A549 (cell line): ENCODE results near the gene MS4A8. TPM values are rescaled to one million over a fixed set of nuclear protein-coding genes. Genes with fewer than 3 reads are reported as not detected.
A peak's percentile ranks its signal among the peaks of the same experiment; 100 is the strongest.

Experiments
- ATAC-seq, 2 experiments: fragments of 200-7000 bp in 1 of 2; fragments of >200 bp in 1 of 2; cut with Nextera tagmentation in 1 of 2; cut with Tn5 transposase in 1 of 2; 3 replicates each; pipeline versions ENCODE4 v1.8.0 to v1.9.1; 2018 to 2020; ENCODE audit warnings: mild to moderate bottlenecking in 1 of 2, moderate library complexity in 1 of 2
- CTCF ChIA-PET: fragments of 300-600 bp; sonication (Branson Sonifier 250); formaldehyde crosslinking; extraction: SDS; loops from one replicate; lab custom pipeline; 2021; ENCODE audit warnings: antibody characterized with exemption, inconsistent platforms; lab: Yijun Ruan, JAX
- POLR2A ChIA-PET: fragments of 350-600 bp; formaldehyde crosslinking; extraction: SDS; loops from one replicate; lab custom pipeline; 2021; ENCODE audit warnings: antibody characterized with exemption, inconsistent platforms; lab: Yijun Ruan, JAX
- DNase-seq, 2 experiments: peaks; one replicate each; pipeline versions ENCODE4 v3.0.0 to v3.0.0-alpha.2; 2011 to 2016; ENCODE audit warnings: low read depth in 1 of 2, low spot score in 1 of 2
- FAIRE-seq: peaks from 2 replicates; lab custom pipeline; 2011; peaks lifted over from hg19 to GRCh38; lab: Jason Lieb, UNC
- H3K27ac ChIP-seq, 2 experiments: fragments of >200 bp; sonication (Bioruptor Twin); formaldehyde crosslinking; 3 replicates each; pipeline ENCODE4 v1.5.1; 2016 to 2017
- H3K4me1 ChIP-seq: fragments of >200 bp; sonication (Bioruptor Twin); formaldehyde crosslinking; 3 replicates; pipeline ENCODE4 v1.6.1; 2016
- H3K4me2 ChIP-seq: fragments of >200 bp; sonication (Bioruptor Twin); formaldehyde crosslinking; 3 replicates; pipeline ENCODE4 v1.6.1; 2016
- H3K4me3 ChIP-seq: fragments of >200 bp; sonication (Bioruptor Twin); formaldehyde crosslinking; 3 replicates; pipeline ENCODE4 v1.5.1; 2016
- H3K9me3 ChIP-seq: fragments of >200 bp; sonication (Bioruptor Twin); formaldehyde crosslinking; 3 replicates; pipeline ENCODE4 v1.6.1; 2016
- CBX2 ChIP-seq: fragments of 200-600 bp; sonication (generic); IDR thresholded peaks from 2 replicates; pipeline ENCODE4 v1.6.1; 2016; ENCODE audit warnings: low read depth, mild to moderate bottlenecking, borderline replicate concordance
- CHD2 ChIP-seq: fragments of 150-350 bp; IDR thresholded peaks from 2 replicates; pipeline ENCODE4 v1.6.1; 2014; ENCODE audit warnings: low read length; ENCODE audit not compliant: partially characterized antibody
- HDAC2 ChIP-seq: fragments of 200-600 bp; sonication (generic); IDR thresholded peaks from 2 replicates; pipeline ENCODE4 v1.6.1; 2016
- KDM1A ChIP-seq: fragments of 200-600 bp; sonication (generic); IDR thresholded peaks from 2 replicates; pipeline ENCODE4 v1.6.1; 2016; ENCODE audit warnings: low read depth, mild to moderate bottlenecking
- NPAS2 ChIP-seq: fragments of 250-450 bp; sonication (Bioruptor Pico); IDR thresholded peaks from 2 replicates; pipeline ENCODE4 v1.8.0; 2022; ENCODE audit warnings: mild to moderate bottlenecking, moderate library complexity, borderline replicate concordance
- NR3C1 ChIP-seq: fragments of >200 bp; sonication (Bioruptor Twin); formaldehyde crosslinking; IDR thresholded peaks from 3 replicates; pipeline ENCODE4 v1.6.1; 2017
- RAD21 ChIP-seq, 2 experiments: fragments of >200 bp in 1 of 2; sonication (Bioruptor Twin) in 1 of 2; formaldehyde crosslinking in 1 of 2; IDR thresholded peaks in 1 of 2; conservative IDR thresholded peaks in 1 of 2; 2 replicates in 1 of 2; 3 replicates in 1 of 2; pipeline ENCODE4 v1.6.1; 2012 to 2018; ENCODE audit warnings: inconsistent platforms in 1 of 2
- RNF2 ChIP-seq: fragments of 200-600 bp; sonication (generic); IDR thresholded peaks from 2 replicates; pipeline ENCODE4 v1.6.1; 2016; ENCODE audit warnings: low read depth, mild to moderate bottlenecking, antibody characterized with exemption, moderate library complexity, borderline replicate concordance
- TFCP2L1 ChIP-seq: fragments of 250-450 bp; sonication (Bioruptor Pico); IDR thresholded peaks from 2 replicates; pipeline ENCODE4 v1.5.0; 2021; ENCODE audit warnings: mild to moderate bottlenecking
- ZNF302 ChIP-seq: fragments of 250-450 bp; sonication (Bioruptor Pico); IDR thresholded peaks from 2 replicates; pipeline ENCODE4 v1.9.0; 2021; ENCODE audit warnings: inconsistent platforms, mild to moderate bottlenecking, moderate library complexity
- WGBS: methylation state at CpG from one replicate; pipeline ENCODE4 v1.1.6; 2017; ENCODE audit errors: missing lambda C conversion rate; 5-methylcytosine and 5-hydroxymethylcytosine counted together
- polyA minus RNA-seq: library from RNA; depleted of rRNA, polyadenylated mRNA; stranded (reverse); fragments of >200 nt; gene quantifications from 2 replicates; pipeline ENCODE4 v1.2.3, GENCODE V29; 2011; rRNA and poly(A)+ RNA removed
- polyA plus RNA-seq, 4 experiments: library from polyadenylated mRNA; depleted of rRNA in 3 of 4; stranded (reverse); fragments of >200 nt; fragmentation: RNase III in 1 of 4; extraction: RNeasy Plus Mini Kit Qiagen cat#74134 plus additional on column Dnase treatment in 1 of 4; gene quantifications; 2 replicates in 3 of 4; 3 replicates in 1 of 4; pipeline ENCODE4 v1.2.3, GENCODE V29; 2011 to 2017
- TF ChIP-seq, protein P1 (sequence below): IDR thresholded peaks from 2 replicates; pipeline ENCODE4 v1.6.1; 2012; ENCODE audit warnings: low read depth, borderline replicate concordance
- TF ChIP-seq, protein P2 (sequence below): IDR thresholded peaks from 2 replicates; pipeline ENCODE4 v1.6.1; 2012
- TF ChIP-seq, protein P3 (sequence below): fragments of >200 bp; sonication (Bioruptor Twin); formaldehyde crosslinking; IDR thresholded peaks from 3 replicates; pipeline ENCODE4 v1.5.1; 2016

The MS4A8 gene, protein sequence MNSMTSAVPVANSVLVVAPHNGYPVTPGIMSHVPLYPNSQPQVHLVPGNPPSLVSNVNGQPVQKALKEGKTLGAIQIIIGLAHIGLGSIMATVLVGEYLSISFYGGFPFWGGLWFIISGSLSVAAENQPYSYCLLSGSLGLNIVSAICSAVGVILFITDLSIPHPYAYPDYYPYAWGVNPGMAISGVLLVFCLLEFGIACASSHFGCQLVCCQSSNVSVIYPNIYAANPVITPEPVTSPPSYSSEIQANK
- polyA plus RNA-seq (2011; rRNA removed) = 0.11 TPM in 1 of 2 replicates, not detected in the other
- not detected in 2 replicates for polyA plus RNA-seq (2012; cell fraction: cytosol; rRNA removed)
- not detected in 2 replicates for polyA plus RNA-seq (2012; cell fraction: nucleus; rRNA removed)
- not detected in 3 replicates for polyA plus RNA-seq (2017; fragmentation: RNase III; extraction: RNeasy Plus Mini Kit Qiagen cat#74134 plus additional on column Dnase treatment)
- polyA minus RNA-seq = not detected in 2 replicates

DNA sequence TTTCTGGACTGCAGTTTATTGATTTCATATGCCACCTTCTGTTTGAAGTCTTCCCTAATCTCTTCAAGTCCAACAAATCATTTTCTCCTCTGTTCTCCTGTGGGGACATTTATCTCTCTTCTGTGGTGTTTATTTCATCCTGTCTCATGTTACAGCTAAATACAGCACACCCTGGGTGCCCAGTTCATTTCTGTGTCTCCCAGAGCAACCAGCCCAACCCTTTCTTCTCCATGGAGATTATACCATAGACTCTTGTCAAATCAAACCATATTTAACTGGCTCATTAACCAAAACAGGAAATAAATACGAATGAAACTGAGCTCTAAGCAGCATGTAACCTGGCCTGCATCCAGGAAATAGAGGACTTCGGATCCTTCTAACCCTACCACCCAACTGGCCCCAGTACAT lies at the start of gene MS4A8:
Gene MS4A8, plus strand, starts transcription at position 329 of the 408 bp plus-strand sequence. CDS start 1,249 bp downstream, outside the sequence.
- H3K4me2 ChIP-seq = no peak within 1 kb of the TSS
- H3K4me1 ChIP-seq = no peaks in the 10 kb centered on the region
- DNase-seq (no peak), ATAC-seq (no peak), FAIRE-seq (no peak)
- TF ChIP-seq, protein P1, sequence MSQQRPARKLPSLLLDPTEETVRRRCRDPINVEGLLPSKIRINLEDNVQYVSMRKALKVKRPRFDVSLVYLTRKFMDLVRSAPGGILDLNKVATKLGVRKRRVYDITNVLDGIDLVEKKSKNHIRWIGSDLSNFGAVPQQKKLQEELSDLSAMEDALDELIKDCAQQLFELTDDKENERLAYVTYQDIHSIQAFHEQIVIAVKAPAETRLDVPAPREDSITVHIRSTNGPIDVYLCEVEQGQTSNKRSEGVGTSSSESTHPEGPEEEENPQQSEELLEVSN = no peak
- TF ChIP-seq TFCP2L1 (no peak), NPAS2 (CRISPR knock-in tag) (no peak)
- TF ChIP-seq, protein P2, sequence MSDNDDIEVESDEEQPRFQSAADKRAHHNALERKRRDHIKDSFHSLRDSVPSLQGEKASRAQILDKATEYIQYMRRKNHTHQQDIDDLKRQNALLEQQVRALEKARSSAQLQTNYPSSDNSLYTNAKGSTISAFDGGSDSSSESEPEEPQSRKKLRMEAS = no peak
- POLR2A ChIA-PET = no interaction called here
- WGBS = 5% methylated on average over 2 of the region's 2 CpGs
- no peak within 1 kb of the TSS for H3K4me3 ChIP-seq
- no peak within 1 kb of the TSS for H3K27ac ChIP-seq
- CTCF ChIA-PET = interaction anchor here (1.0 kb wide), 1 partner anchor 8 kb away, joined by 3 read pairs; no protein-coding TSS in a partner anchor
- no peaks in the 10 kb centered on the region for H3K9me3 ChIP-seq

DNA sequence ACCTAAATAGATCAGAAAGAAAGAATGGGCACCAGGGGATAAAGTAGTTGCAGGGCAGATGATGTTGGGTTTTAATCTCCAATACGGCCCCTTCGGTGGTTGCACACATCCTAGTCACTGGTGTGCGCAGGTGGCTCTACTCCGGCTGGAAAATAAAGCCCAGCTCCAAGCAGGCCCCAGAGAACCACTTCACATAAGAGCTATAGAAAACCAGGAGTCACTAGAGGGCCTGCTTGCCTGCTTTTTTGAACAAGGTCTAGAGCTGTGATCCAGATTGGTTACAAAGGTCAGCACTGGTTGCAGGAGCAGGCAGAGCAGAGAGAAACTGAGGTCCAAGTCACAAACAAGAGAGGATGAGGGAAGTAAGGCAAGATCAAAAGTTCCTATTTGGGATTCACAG lies 41.5 kb upstream of the MS4A8 start:
- H3K4me1 ChIP-seq = no peaks in the 10 kb centered on the region
- FAIRE-seq (no peak), ATAC-seq (peak; percentile 43 to 54; a peak in 3 of 6 replicates)

DNA sequence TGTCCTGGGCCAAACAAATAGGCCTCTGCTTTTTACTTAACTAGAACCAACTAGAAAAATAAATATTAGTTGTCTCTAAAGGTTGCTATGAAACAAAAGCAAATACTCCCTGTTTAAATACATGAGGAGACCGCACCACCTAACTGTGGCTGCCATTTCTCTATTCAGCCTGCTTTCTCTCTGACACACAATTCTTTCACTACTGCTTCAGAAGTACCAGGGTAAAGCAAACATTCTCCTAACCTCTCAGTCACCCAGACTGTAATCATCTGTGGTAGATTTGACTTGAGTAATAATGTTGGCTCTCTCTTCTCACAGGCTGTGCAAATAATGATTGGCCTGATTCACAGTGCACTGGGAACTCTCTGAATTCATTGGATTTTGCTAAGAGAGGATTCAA lies 41.0 kb upstream of the MS4A8 start:
- POLR2A ChIA-PET = no interaction called here
- ATAC-seq = peak; percentile 43 to 54; a peak in 3 of 6 replicates
- no peak overlapping the region for H3K4me3 ChIP-seq
- no peak for TF ChIP-seq HDAC2
- no peak for TF ChIP-seq NR3C1
- TF ChIP-seq, protein P1 = no peak
- TF ChIP-seq CBX2 = no peak
- TF ChIP-seq RNF2 = no peak
- no peak for TF ChIP-seq RAD21 (conservative IDR thresholded peaks at IDR 0.05 in 1 of 2, IDR thresholded peaks at IDR 0.05 in 1 of 2)
- no peak for TF ChIP-seq CHD2
- no peak for TF ChIP-seq ZNF302 (CRISPR knock-in tag)
- TF ChIP-seq, protein P3, sequence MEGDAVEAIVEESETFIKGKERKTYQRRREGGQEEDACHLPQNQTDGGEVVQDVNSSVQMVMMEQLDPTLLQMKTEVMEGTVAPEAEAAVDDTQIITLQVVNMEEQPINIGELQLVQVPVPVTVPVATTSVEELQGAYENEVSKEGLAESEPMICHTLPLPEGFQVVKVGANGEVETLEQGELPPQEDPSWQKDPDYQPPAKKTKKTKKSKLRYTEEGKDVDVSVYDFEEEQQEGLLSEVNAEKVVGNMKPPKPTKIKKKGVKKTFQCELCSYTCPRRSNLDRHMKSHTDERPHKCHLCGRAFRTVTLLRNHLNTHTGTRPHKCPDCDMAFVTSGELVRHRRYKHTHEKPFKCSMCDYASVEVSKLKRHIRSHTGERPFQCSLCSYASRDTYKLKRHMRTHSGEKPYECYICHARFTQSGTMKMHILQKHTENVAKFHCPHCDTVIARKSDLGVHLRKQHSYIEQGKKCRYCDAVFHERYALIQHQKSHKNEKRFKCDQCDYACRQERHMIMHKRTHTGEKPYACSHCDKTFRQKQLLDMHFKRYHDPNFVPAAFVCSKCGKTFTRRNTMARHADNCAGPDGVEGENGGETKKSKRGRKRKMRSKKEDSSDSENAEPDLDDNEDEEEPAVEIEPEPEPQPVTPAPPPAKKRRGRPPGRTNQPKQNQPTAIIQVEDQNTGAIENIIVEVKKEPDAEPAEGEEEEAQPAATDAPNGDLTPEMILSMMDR = no peak
- H3K4me1 ChIP-seq = no peaks in the 10 kb centered on the region
- 34% methylated on average over 1 of the region's 1 CpG for WGBS
- no peak for FAIRE-seq
- H3K4me2 ChIP-seq = no peak overlapping the region
- no peak overlapping the region for H3K27ac ChIP-seq
- CTCF ChIA-PET = interaction anchor here (0.6 kb wide), 1 partner anchor 10 kb away, joined by 4 read pairs; no protein-coding TSS in a partner anchor
- peak in 1 of 2 experiments; percentile 9 for DNase-seq
- H3K9me3 ChIP-seq = no peaks in the 10 kb centered on the region

More for the DNA sequence above, 41.5 kb upstream of the MS4A8 start:
- no peaks in the 10 kb centered on the region for H3K9me3 ChIP-seq
- no peak overlapping the region for H3K4me3 ChIP-seq
- 22% methylated on average over 4 of the region's 4 CpGs for WGBS
- POLR2A ChIA-PET = no interaction called here
- peak in 1 of 2 experiments; percentile 16 for DNase-seq
- no peak for TF ChIP-seq KDM1A
- no peak for TF ChIP-seq RNF2
- peak in 1 of 2 experiments; percentile 13; a peak in 1 of 5 replicates for TF ChIP-seq RAD21 (conservative IDR thresholded peaks at IDR 0.05 in 1 of 2, IDR thresholded peaks at IDR 0.05 in 1 of 2)
- CTCF ChIA-PET = interaction anchor here (0.6 kb wide), 1 partner anchor 11 kb away, joined by 4 read pairs; no protein-coding TSS in a partner anchor
- H3K27ac ChIP-seq = no peak overlapping the region
- H3K4me2 ChIP-seq = no peak overlapping the region
